Psoas muscle (tissue), 8 donors: Measurements from ENCODE around the gene ANO7. TPM values are rescaled to one million over a fixed set of nuclear protein-coding genes. Genes with fewer than 3 reads are reported as not detected.
A peak's percentile ranks its signal among the peaks of the same experiment; 100 is the strongest.

Source experiments
- ATAC-seq, 4 donors: fragments of 200-7000 bp; cut with Tn5 transposase; one replicate each; pipeline ENCODE4 v1.9.1; 2020; ENCODE audit warnings: moderate library complexity in 3 of 4, mild to moderate bottlenecking in 2 of 4
- DNase-seq, 2 donors: peaks; one replicate each; pipeline ENCODE4 v3.0.0-alpha.2; 2020
- H3K27ac ChIP-seq: fragments of 200-600 bp; one replicate; pipeline ENCODE4 v1.8.0; 2022
- H3K27me3 ChIP-seq, 3 donors: fragments of 200-600 bp in 1 of 3; one replicate each; pipeline versions ENCODE4 v1.6.1 to v1.8.0; 2013 to 2022; ENCODE audit warnings: low read length in 2 of 3, mild to moderate bottlenecking in 2 of 3, moderate library complexity in 1 of 3; ENCODE audit not compliant: insufficient read depth in 3 of 3
- H3K36me3 ChIP-seq, 2 donors: fragments of 200-600 bp in 1 of 2; one replicate each; pipeline versions ENCODE4 v1.6.1 to v1.8.0; 2013 to 2022; ENCODE audit warnings: low read depth in 1 of 2, mild to moderate bottlenecking in 1 of 2, moderate library complexity in 1 of 2; ENCODE audit not compliant: insufficient read depth in 1 of 2
- H3K4me1 ChIP-seq: fragments of 200-600 bp; one replicate; pipeline ENCODE4 v1.8.0; 2022
- H3K4me3 ChIP-seq: fragments of 200-600 bp; one replicate; pipeline ENCODE4 v1.8.0; 2022; ENCODE audit warnings: mild to moderate bottlenecking
- H3K9me3 ChIP-seq: fragments of 200-600 bp; one replicate; pipeline ENCODE4 v1.8.0; 2022
- CTCF ChIP-seq: fragments of 200-600 bp; IDR thresholded peaks from one replicate; pipeline ENCODE4 v1.8.0; 2022; ENCODE audit warnings: antibody characterized with exemption
- WGBS, 3 donors: extraction: QIAGEN DNeasy Blood & Tissue Kit; methylation state at CpG; one replicate each; pipeline versions ENCODE4 v1.1.6 to v1.1.7; 2013; 5-methylcytosine and 5-hydroxymethylcytosine counted together
- intact Hi-C, 2 donors: fragments of 100-400 bp; cut with DNase I; formaldehyde crosslinking; loops; one replicate each; pipeline versions ENCODE4 v1.11.0 to v1.14.2; 2022
- polyA plus RNA-seq, 3 donors: library from polyadenylated mRNA; stranded (reverse); fragments of 200-250 nt; gene quantifications; one replicate each; pipeline ENCODE4 v1.2.3, GENCODE V29; 2013
- total RNA-seq, 4 donors: library from RNA; stranded (reverse); fragmentation: NEBNext Ultra II Directional in 2 of 4; extraction: Animal tissue kit (Norgen Biotek cat#: 25700) in 2 of 4; gene quantifications; one replicate each; pipeline versions ENCODE4 v1.2.1 to v1.2.4, GENCODE V29; 2021 to 2023
- donor health status: healthy with polysubstance abuse.
- donor health status: DM: no; HTN: no; CAD: no; lungs with moderate emphysema.
- donor health status: Bipolar disorder and iron deficiency.
- donor health status: healthy.
- donor health status: DM: yes; HTN: yes; CAD: no.
- donor health status: DM: no; HTN: no; CAD: no.
- donor health status: DM: no; HTN: no; CAD: no.
- donor health status: DM: yes; HTN: yes; CAD: no.

The ANO7 gene
- total and polyA plus RNA-seq, 7 donors: 0.22 to 1.8 (median 0.47) TPM

- TF ChIP-seq CTCF: no peak
- ATAC-seq: no peak
Measured at GRCh38 chr2:241142063-241142462, 46.4 kb upstream of the ANO7 start.

GRCh38 chr2:241142593-241142992 lies 45.9 kb upstream of the ANO7 start:
- Histone ChIP-seq H3K4me3 (no peak overlapping the region), H3K27ac (no peak overlapping the region), H3K9me3 (no peaks in the 10 kb centered on the region), H3K36me3 (no peaks in the 10 kb centered on the region), H3K4me1 (no peaks in the 10 kb centered on the region), H3K27me3 (peaks cover 0 to under 1% (median 0%) of the 10 kb centered on the region in 3 donors)
- intact Hi-C loops: no loop called here
- TF ChIP-seq CTCF: no peak
- 88 to 92% (median 91%) methylated on average over 9 of the region's 9 CpGs for WGBS, 3 donors
- ATAC-seq (no peak), DNase-seq (peak in 1 of 2 donors; percentile 15)

More at GRCh38 chr2:241142063-241142462, 46.4 kb upstream of the ANO7 start:
- Histone ChIP-seq H3K36me3 (no peaks in the 10 kb centered on the region), H3K9me3 (no peaks in the 10 kb centered on the region), H3K4me3 (no peak overlapping the region), H3K4me1 (no peaks in the 10 kb centered on the region), H3K27ac (no peak overlapping the region), H3K27me3 (no peaks in the 10 kb centered on the region)
- WGBS, 3 donors: 93 to 98% (median 97%) methylated on average over 6 of the region's 6 CpGs
- peak in 1 of 2 donors; percentile 19 for DNase-seq
- intact Hi-C loops: no loop called here

GRCh38 chr2:241146286-241146685 lies 42.2 kb upstream of the ANO7 start:
- intact Hi-C loops: loop anchor here in 1 of 2 donors (5.0 kb wide), 1 partner anchor 39 kb away; no protein-coding TSS in a partner anchor
- H3K4me1 ChIP-seq: peaks cover 10% of the 10 kb centered on the region
- no peak overlapping the region for H3K27ac ChIP-seq
- WGBS, 3 donors: 75 to 80% (median 77%) methylated on average over 4 of the region's 4 CpGs
- ATAC-seq: no peak
- H3K27me3 ChIP-seq: peaks cover 0 to 4% (median 0%) of the 10 kb centered on the region in 3 donors
- H3K36me3 ChIP-seq: no peaks in the 10 kb centered on the region
- no peaks in the 10 kb centered on the region for H3K9me3 ChIP-seq
- no peak for DNase-seq
- no peak for TF ChIP-seq CTCF
- no peak overlapping the region for H3K4me3 ChIP-seq

GRCh38 chr2:241147336-241147735 lies 41.1 kb upstream of the ANO7 start:
- H3K4me3 ChIP-seq: no peak overlapping the region
- peaks cover 0 to 4% (median 0%) of the 10 kb centered on the region in 3 donors for H3K27me3 ChIP-seq
- H3K4me1 ChIP-seq: peaks cover 14% of the 10 kb centered on the region
- H3K36me3 ChIP-seq: no peaks in the 10 kb centered on the region
- TF ChIP-seq CTCF: no peak
- H3K9me3 ChIP-seq: no peaks in the 10 kb centered on the region
- no peak for ATAC-seq
- intact Hi-C loops: loop anchor here in 1 of 2 donors (5.0 kb wide), 1 partner anchor 40 kb away; no protein-coding TSS in a partner anchor
- H3K27ac ChIP-seq: no peak overlapping the region
- 96 to 97% (median 96%) methylated on average over 3 of the region's 3 CpGs for WGBS, 3 donors
- DNase-seq: peak in 1 of 2 donors; percentile 16

- H3K27me3 ChIP-seq: peaks cover 0 to 4% (median 0%) of the 10 kb centered on the region in 3 donors
- intact Hi-C loops: loop anchor here in 1 of 2 donors (5.0 kb wide), 1 partner anchor 41 kb away; no protein-coding TSS in a partner anchor
- ATAC-seq (no peak), DNase-seq (peak in 1 of 2 donors; percentile 4)
- no peaks in the 10 kb centered on the region for H3K9me3 ChIP-seq
- no peaks in the 10 kb centered on the region for H3K36me3 ChIP-seq
- peaks cover 14% of the 10 kb centered on the region for H3K4me1 ChIP-seq
- 87 to 92% (median 90%) methylated on average over 4 of the region's 4 CpGs for WGBS, 3 donors
- H3K4me3 ChIP-seq: peak overlapping the region; percentile 96
- no peak overlapping the region for H3K27ac ChIP-seq
- no peak for TF ChIP-seq CTCF
Measured at GRCh38 chr2:241148239-241148638, 40.2 kb upstream of the ANO7 start.
